Mesenchymal stem cell (in vitro differentiated cells and primary cell): ENCODE measurements around the gene DRAXIN.

Experiments used
- DNase-seq: peaks from one replicate; pipeline ENCODE4 v3.0.0-alpha.2; 2013
- H2AFZ ChIP-seq: one replicate; pipeline ENCODE4 v1.6.1; 2013; ENCODE audit warnings: low read depth, mild to moderate bottlenecking, control low read depth, inconsistent platforms, low read length, moderate library complexity
- H2AK5ac ChIP-seq: 2 replicates; pipeline ENCODE4 v1.6.1; 2013; ENCODE audit warnings: low read length, moderate library complexity, mild to moderate bottlenecking, inconsistent platforms; ENCODE audit not compliant: severe bottlenecking
- H2BK120ac ChIP-seq: one replicate; pipeline ENCODE4 v1.6.1; 2013; ENCODE audit warnings: low read depth, mild to moderate bottlenecking, inconsistent platforms, low read length, moderate library complexity
- H2BK12ac ChIP-seq, 2 experiments: one replicate each; pipeline ENCODE4 v1.6.1; 2013; ENCODE audit warnings: inconsistent platforms in 2 of 2, low read length in 2 of 2, mild to moderate bottlenecking in 2 of 2, moderate library complexity in 2 of 2, control low read depth in 1 of 2
- H2BK15ac ChIP-seq: one replicate; pipeline ENCODE4 v1.6.1; 2013; ENCODE audit warnings: mild to moderate bottlenecking, low read depth, inconsistent platforms; ENCODE audit not compliant: poor library complexity, severe bottlenecking
- H2BK5ac ChIP-seq: 2 replicates; pipeline ENCODE4 v1.6.1; 2013; ENCODE audit warnings: low read depth, mild to moderate bottlenecking, low read length, control low read depth, inconsistent platforms; ENCODE audit not compliant: poor library complexity, severe bottlenecking
- H3K14ac ChIP-seq, 2 experiments: one replicate each; pipeline ENCODE4 v1.6.1; 2013; ENCODE audit warnings: inconsistent platforms in 2 of 2, low read length in 2 of 2, control low read depth in 1 of 2, mild to moderate bottlenecking in 1 of 2, moderate library complexity in 1 of 2
- H3K18ac ChIP-seq, 2 experiments: one replicate each; pipeline ENCODE4 v1.6.1; 2013; ENCODE audit warnings: inconsistent platforms in 2 of 2, low read length in 2 of 2, control low read depth in 1 of 2, low read depth in 1 of 2, mild to moderate bottlenecking in 1 of 2
- H3K23ac ChIP-seq, 2 experiments: one replicate each; pipeline ENCODE4 v1.6.1; 2013; ENCODE audit warnings: inconsistent platforms in 2 of 2, low read length in 2 of 2, mild to moderate bottlenecking in 2 of 2, moderate library complexity in 2 of 2, control low read depth in 1 of 2
- H3K27ac ChIP-seq: 2 replicates; pipeline ENCODE4 v1.5.1; 2013; ENCODE audit warnings: mild to moderate bottlenecking, moderate library complexity, low read length, control low read depth, inconsistent platforms; ENCODE audit not compliant: poor library complexity, severe bottlenecking
- H3K27me3 ChIP-seq, 2 experiments: 2 replicates each; pipeline versions ENCODE4 v1.6.1 to v1.7.0; 2013; ENCODE audit warnings: low read length in 2 of 2, mild to moderate bottlenecking in 2 of 2, moderate library complexity in 2 of 2, control low read depth in 1 of 2, inconsistent platforms in 1 of 2; ENCODE audit not compliant: control insufficient read depth in 1 of 2, insufficient read depth in 1 of 2
- H3K36me3 ChIP-seq, 2 experiments: 2 replicates each; pipeline versions ENCODE4 v1.6.1 to v1.7.0; 2013; ENCODE audit warnings: low read length in 2 of 2, control low read depth in 1 of 2, inconsistent platforms in 1 of 2, low read depth in 1 of 2, mild to moderate bottlenecking in 1 of 2; ENCODE audit not compliant: insufficient read depth in 2 of 2, control insufficient read depth in 1 of 2
- H3K4ac ChIP-seq, 2 experiments: one replicate each; pipeline ENCODE4 v1.6.1; 2013; ENCODE audit warnings: inconsistent platforms in 2 of 2, low read length in 2 of 2, mild to moderate bottlenecking in 2 of 2, moderate library complexity in 2 of 2, control low read depth in 1 of 2, low read depth in 1 of 2
- H3K4me1 ChIP-seq: 2 replicates; pipeline ENCODE4 v1.6.1; 2013; ENCODE audit warnings: low read depth, low read length, control low read depth; ENCODE audit not compliant: control insufficient read depth, insufficient read depth
- H3K4me2 ChIP-seq: 2 replicates; pipeline ENCODE4 v1.6.1; 2013; ENCODE audit warnings: low read length, mild to moderate bottlenecking, inconsistent platforms; ENCODE audit not compliant: poor library complexity, severe bottlenecking
- H3K4me3 ChIP-seq, 2 experiments: 2 replicates each; pipeline versions ENCODE4 v1.5.1 to v1.7.0; 2013; ENCODE audit warnings: low read length in 2 of 2, mild to moderate bottlenecking in 2 of 2, control low read depth in 1 of 2, low read depth in 1 of 2; ENCODE audit not compliant: insufficient read depth in 1 of 2
- H3K79me1 ChIP-seq: replicated peaks from 2 replicates; pipeline ENCODE4 v1.6.1; 2013; ENCODE audit warnings: mild to moderate bottlenecking, control low read depth, low read length, inconsistent platforms; ENCODE audit not compliant: poor library complexity, severe bottlenecking
- H3K9ac ChIP-seq: 2 replicates; pipeline ENCODE4 v1.7.0; 2013; ENCODE audit warnings: mild to moderate bottlenecking, low read length, moderate library complexity
- H3K9me3 ChIP-seq: 2 replicates; pipeline ENCODE4 v1.7.0; 2013; ENCODE audit warnings: mild to moderate bottlenecking, low read length; ENCODE audit not compliant: control insufficient read depth
- H4K8ac ChIP-seq: one replicate; pipeline ENCODE4 v1.6.1; 2013; ENCODE audit warnings: inconsistent platforms, mild to moderate bottlenecking, low read length, moderate library complexity
- H4K91ac ChIP-seq: one replicate; pipeline ENCODE4 v1.6.1; 2013; ENCODE audit warnings: mild to moderate bottlenecking, low read length, inconsistent platforms
- WGBS: methylation state at CpG from one replicate; pipeline ENCODE4 v1.1.7; 2013; ENCODE audit warnings: mixed read lengths; 5-methylcytosine and 5-hydroxymethylcytosine counted together

Gene DRAXIN

DNA sequence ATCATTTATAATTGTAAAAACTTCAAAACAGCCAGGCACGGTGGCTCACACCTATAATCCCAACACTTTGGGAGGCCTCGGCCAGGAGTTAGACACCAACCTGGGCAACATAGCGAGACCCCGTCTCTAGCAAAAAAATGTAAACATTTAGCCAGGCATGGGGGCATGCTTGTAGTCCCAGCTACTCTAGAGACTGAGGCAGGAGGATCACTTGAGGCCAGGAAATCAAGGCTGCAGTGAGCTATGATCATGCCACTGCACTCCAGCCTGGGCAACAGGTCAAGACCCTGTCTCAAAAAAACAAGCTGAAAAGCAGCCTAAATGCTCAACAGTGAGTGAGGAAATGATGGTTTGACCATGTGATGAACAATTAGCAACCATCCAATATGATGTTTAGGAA, 77.8 kb downstream of the DRAXIN start:
- Histone ChIP-seq H2BK120ac (no peak overlapping the region), H3K27ac (no peak overlapping the region), H2AK5ac (no peak overlapping the region), H3K4me2 (no peak overlapping the region), H3K4me3 (no peak overlapping the region), H3K79me1 (no peaks in the 10 kb centered on the region), H3K23ac (no peak overlapping the region), H3K9me3 (no peaks in the 10 kb centered on the region), H3K14ac (no peak overlapping the region), H3K36me3 (no peaks in the 10 kb centered on the region), H3K27me3 (peaks cover 15 to 25% of the 10 kb centered on the region in 2 experiments), H3K4me1 (no peaks in the 10 kb centered on the region), H4K8ac (no peak overlapping the region), H2AFZ (no peak overlapping the region), H2BK15ac (no peak overlapping the region), H3K18ac (no peak overlapping the region), H2BK12ac (no peak overlapping the region), H3K9ac (no peak overlapping the region), H3K4ac (no peak overlapping the region), H4K91ac (no peak overlapping the region), H2BK5ac (no peak overlapping the region)
- 86% methylated on average over 4 of the region's 4 CpGs for WGBS
- no peak for DNase-seq

DNA sequence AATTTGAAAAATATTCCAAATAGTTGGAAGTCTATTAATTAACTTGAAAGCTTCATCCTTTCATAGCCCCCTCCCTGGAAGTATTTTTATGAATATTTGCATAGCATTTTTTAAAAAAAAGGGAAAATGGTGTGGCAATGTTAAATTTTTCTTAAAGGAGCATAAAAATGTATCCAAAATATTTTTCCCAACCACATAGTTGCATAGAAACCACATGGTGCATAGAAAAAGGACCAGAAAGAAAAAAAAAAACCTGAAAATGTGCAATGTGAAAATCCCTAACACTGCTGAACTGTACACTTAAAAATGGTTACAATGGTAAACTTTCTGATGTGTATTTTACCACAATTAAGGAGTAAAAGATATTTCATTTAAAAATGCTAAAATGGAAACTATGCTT, 78.5 kb downstream of the DRAXIN start:
- H3K18ac ChIP-seq = no peak overlapping the region
- H2BK120ac ChIP-seq = no peak overlapping the region
- H4K8ac ChIP-seq = no peak overlapping the region
- no peak overlapping the region for H3K23ac ChIP-seq
- H3K4me3 ChIP-seq = no peak overlapping the region
- no peak overlapping the region for H2AK5ac ChIP-seq
- H3K9ac ChIP-seq = no peak overlapping the region
- H3K14ac ChIP-seq = no peak overlapping the region
- no peak overlapping the region for H2BK15ac ChIP-seq
- H2BK5ac ChIP-seq = no peak overlapping the region
- H3K79me1 ChIP-seq = no peaks in the 10 kb centered on the region
- no peak for DNase-seq
- no peak overlapping the region for H2BK12ac ChIP-seq
- no peak overlapping the region for H3K4me2 ChIP-seq
- no peaks in the 10 kb centered on the region for H3K4me1 ChIP-seq
- peaks cover 15 to 29% of the 10 kb centered on the region in 2 experiments for H3K27me3 ChIP-seq
- no peak overlapping the region for H4K91ac ChIP-seq
- H3K9me3 ChIP-seq = no peaks in the 10 kb centered on the region
- no peak overlapping the region for H3K4ac ChIP-seq
- H3K36me3 ChIP-seq = no peaks in the 10 kb centered on the region
- H3K27ac ChIP-seq = no peak overlapping the region
- H2AFZ ChIP-seq = no peak overlapping the region

DNA sequence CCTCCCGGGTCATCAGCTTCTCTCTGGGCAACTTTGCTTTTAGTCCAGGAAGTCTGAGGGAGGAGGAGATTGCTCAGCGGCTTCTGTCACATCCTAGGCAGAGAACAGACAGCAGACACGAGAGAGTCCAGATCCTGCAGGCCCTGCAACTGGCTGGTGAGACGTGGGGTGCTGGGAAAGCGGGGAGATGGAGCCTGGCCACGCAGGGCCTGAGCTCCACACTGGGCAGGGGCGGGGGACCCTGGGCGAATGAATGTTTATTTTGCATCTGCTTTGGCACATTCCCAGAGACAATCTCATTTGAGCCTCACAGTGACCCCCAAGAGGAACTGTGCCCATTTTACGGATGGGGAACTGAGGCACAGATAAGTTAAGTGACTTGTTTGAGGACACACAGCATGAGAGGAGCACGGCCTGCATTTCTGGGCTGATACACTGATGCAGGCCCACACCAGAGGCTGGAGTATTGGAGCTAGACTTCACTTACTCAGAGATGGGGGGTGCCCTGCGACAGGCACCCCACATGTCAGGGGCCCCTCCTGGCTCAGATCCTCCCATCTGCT, 80.1 kb downstream of the DRAXIN start:
- no peaks in the 10 kb centered on the region for H3K79me1 ChIP-seq
- peaks cover 12 to 25% of the 10 kb centered on the region in 2 experiments for H3K27me3 ChIP-seq
- DNase-seq = no peak
- H3K27ac ChIP-seq = no peak overlapping the region
- no peak overlapping the region for H3K18ac ChIP-seq
- 69% methylated on average over 11 of the region's 11 CpGs for WGBS
- H2BK120ac ChIP-seq = no peak overlapping the region
- H4K8ac ChIP-seq = no peak overlapping the region
- no peak overlapping the region for H3K4ac ChIP-seq
- no peak overlapping the region for H3K4me2 ChIP-seq
- H3K4me3 ChIP-seq = no peak overlapping the region
- no peak overlapping the region for H3K9ac ChIP-seq
- no peak overlapping the region for H4K91ac ChIP-seq
- H3K36me3 ChIP-seq = no peaks in the 10 kb centered on the region
- no peak overlapping the region for H3K14ac ChIP-seq
- H2BK15ac ChIP-seq = no peak overlapping the region
- no peak overlapping the region for H2BK5ac ChIP-seq
- H3K23ac ChIP-seq = no peak overlapping the region
- no peak overlapping the region for H2BK12ac ChIP-seq
- no peak overlapping the region for H2AK5ac ChIP-seq
- no peak overlapping the region for H2AFZ ChIP-seq
- no peaks in the 10 kb centered on the region for H3K4me1 ChIP-seq
- H3K9me3 ChIP-seq = no peaks in the 10 kb centered on the region

DNA sequence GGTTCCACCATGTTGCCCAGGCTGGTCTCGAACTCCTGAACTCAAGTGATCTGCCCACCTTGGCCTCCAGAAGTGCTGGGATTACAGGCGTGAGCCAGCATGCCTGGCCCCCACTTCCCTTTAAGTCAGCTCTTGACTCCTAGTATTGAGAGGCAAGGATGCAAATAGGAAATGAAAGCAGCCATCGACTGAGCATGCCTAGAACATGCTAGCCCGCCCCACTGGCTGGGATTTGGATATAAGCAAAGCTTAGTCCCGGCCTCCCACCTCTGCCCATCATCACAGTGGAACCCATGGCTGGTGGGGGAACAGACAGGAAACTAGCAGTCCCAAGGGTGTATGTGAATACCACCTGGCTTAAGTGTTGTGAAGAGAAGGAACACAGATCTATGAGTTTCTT, 80.9 kb downstream of the DRAXIN start:
- H2BK5ac ChIP-seq = no peak overlapping the region
- H2BK12ac ChIP-seq = no peak overlapping the region
- 80% methylated on average over 4 of the region's 5 CpGs for WGBS
- no peak overlapping the region for H4K8ac ChIP-seq
- H3K27me3 ChIP-seq = peaks cover 3 to 16% of the 10 kb centered on the region in 2 experiments
- H3K79me1 ChIP-seq = no peaks in the 10 kb centered on the region
- no peaks in the 10 kb centered on the region for H3K9me3 ChIP-seq
- no peak overlapping the region for H3K27ac ChIP-seq
- no peak overlapping the region for H3K14ac ChIP-seq
- H2BK15ac ChIP-seq = no peak overlapping the region
- H2BK120ac ChIP-seq = no peak overlapping the region
- H4K91ac ChIP-seq = peak overlapping the region; percentile 58
- no peaks in the 10 kb centered on the region for H3K4me1 ChIP-seq
- H2AK5ac ChIP-seq = no peak overlapping the region
- no peak overlapping the region for H3K4me2 ChIP-seq
- H3K23ac ChIP-seq = no peak overlapping the region
- no peak overlapping the region for H2AFZ ChIP-seq
- H3K4me3 ChIP-seq = no peak overlapping the region
- no peak for DNase-seq
- H3K9ac ChIP-seq = no peak overlapping the region
- H3K4ac ChIP-seq = no peak overlapping the region
- H3K18ac ChIP-seq = no peak overlapping the region
- no peaks in the 10 kb centered on the region for H3K36me3 ChIP-seq
